DND-41 (cell line): ENCODE results near the gene B3GAT2.

ENCODE experiments used
- CTCF ChIP-seq: IDR thresholded peaks from 2 replicates; pipeline ENCODE4 v1.5.1; 2012; ENCODE audit warnings: borderline replicate concordance, low read length, moderate library complexity, mild to moderate bottlenecking; ENCODE audit not compliant: poor library complexity, severe bottlenecking; ENCODE audit errors: extremely low read depth
- EZH2 ChIP-seq: IDR thresholded peaks from 3 replicates; pipeline ENCODE4 v1.6.1; 2012; ENCODE audit warnings: borderline replicate concordance, low read depth, mild to moderate bottlenecking, moderate library complexity, low read length, inconsistent platforms; ENCODE audit not compliant: severe bottlenecking

- peak; percentile 86 for TF ChIP-seq CTCF
- no peak for TF ChIP-seq EZH2
Observed at GRCh38 chr6:70884074-70884983, 72.5 kb downstream of the B3GAT2 start.
